IMR-90 (cell line): ENCODE measurements around the gene RCE1. TPM values are rescaled to one million over a fixed set of nuclear protein-coding genes. Genes with fewer than 3 reads are reported as not detected.

Experiments used
- ATAC-seq: fragments of 200-7000 bp; cut with Tn5 transposase; 2 replicates; pipeline ENCODE4 v1.9.1; 2020; ENCODE audit warnings: low read depth, mild to moderate bottlenecking, moderate library complexity
- BruUV-seq: library from RNA; stranded (reverse); fragments of 400-500 nt; replicated peaks from 2 replicates; lab custom pipeline; 2021; lab: Mats Ljungman, UMichigan
- CTCF ChIA-PET: fragments of 300-600 bp; formaldehyde crosslinking; extraction: SDS; loops from one replicate; lab custom pipeline; 2021; ENCODE audit warnings: antibody characterized with exemption; lab: Yijun Ruan, JAX
- POLR2A ChIA-PET: fragments of 300-600 bp; sonication (Branson Sonifier 250); formaldehyde crosslinking; loops from one replicate; lab custom pipeline; 2022; ENCODE audit warnings: antibody characterized with exemption; ENCODE audit not compliant: unreplicated experiment; lab: Charles Lee
- DNase-seq: peaks from one replicate; pipeline ENCODE4 v3.0.0; 2013
- H2AFZ ChIP-seq: replicated peaks from 2 replicates; pipeline ENCODE3; 2013; ENCODE audit warnings: low read length, mild to moderate bottlenecking; ENCODE audit not compliant: poor library complexity
- H2AK5ac ChIP-seq: 2 replicates; pipeline ENCODE4 v1.6.1; 2013; ENCODE audit warnings: low read depth, low read length, inconsistent platforms
- H2AK9ac ChIP-seq: replicated peaks from 2 replicates; pipeline ENCODE3; 2013; ENCODE audit warnings: mild to moderate bottlenecking, low read depth, low read length, moderate library complexity; ENCODE audit not compliant: poor library complexity
- H2BK120ac ChIP-seq: 2 replicates; pipeline ENCODE4 v1.6.1; 2013; ENCODE audit warnings: low read depth, low read length, inconsistent platforms
- H2BK15ac ChIP-seq: 3 replicates; pipeline ENCODE4 v1.6.1; 2013; ENCODE audit warnings: low read depth, low read length, inconsistent platforms
- H2BK20ac ChIP-seq: 2 replicates; pipeline ENCODE4 v1.6.1; 2013; ENCODE audit warnings: low read depth, mild to moderate bottlenecking, inconsistent platforms, low read length, moderate library complexity
- H2BK5ac ChIP-seq: 2 replicates; pipeline ENCODE4 v1.6.1; 2013; ENCODE audit warnings: mild to moderate bottlenecking, low read depth, low read length, inconsistent platforms; ENCODE audit not compliant: poor library complexity, severe bottlenecking
- H3K14ac ChIP-seq: replicated peaks from 2 replicates; pipeline ENCODE4 v1.6.1; 2013; ENCODE audit warnings: low read depth, low read length, inconsistent platforms
- H3K18ac ChIP-seq: 2 replicates; pipeline ENCODE4 v1.6.1; 2013; ENCODE audit warnings: low read depth, low read length, control low read depth
- H3K23ac ChIP-seq: 2 replicates; pipeline ENCODE4 v1.6.1; 2013; ENCODE audit warnings: low read depth, low read length, inconsistent platforms
- H3K27ac ChIP-seq: 2 replicates; pipeline ENCODE4 v1.5.1; 2013; ENCODE audit warnings: mild to moderate bottlenecking, control low read depth, low read length; ENCODE audit not compliant: insufficient read depth
- H3K27me3 ChIP-seq: 2 replicates; pipeline ENCODE4 v1.6.1; 2013; ENCODE audit warnings: low read length; ENCODE audit not compliant: control insufficient read depth, insufficient read depth
- H3K36me3 ChIP-seq: 2 replicates; pipeline ENCODE4 v1.6.1; 2013; ENCODE audit warnings: low read length, mixed read lengths; ENCODE audit not compliant: control insufficient read depth, insufficient read depth
- H3K4ac ChIP-seq: 2 replicates; pipeline ENCODE4 v1.6.1; 2013; ENCODE audit warnings: low read depth, low read length, inconsistent platforms
- H3K4me1 ChIP-seq: 2 replicates; pipeline ENCODE4 v1.6.1; 2013; ENCODE audit warnings: low read length, mixed read lengths; ENCODE audit not compliant: control insufficient read depth, insufficient read depth
- H3K4me2 ChIP-seq: 2 replicates; pipeline ENCODE4 v1.6.1; 2013; ENCODE audit warnings: low read depth, mild to moderate bottlenecking, control low read depth, low read length, moderate library complexity
- H3K4me3 ChIP-seq: 2 replicates; pipeline ENCODE4 v1.5.1; 2013; ENCODE audit warnings: low read depth, mild to moderate bottlenecking, control low read depth, low read length, moderate library complexity; ENCODE audit not compliant: insufficient read depth
- H3K56ac ChIP-seq: 2 replicates; pipeline ENCODE4 v1.6.1; 2013; ENCODE audit warnings: low read length, inconsistent platforms; ENCODE audit not compliant: insufficient read depth; ENCODE audit errors: extremely low read depth
- H3K79me1 ChIP-seq, 2 experiments: 2 replicates each; pipeline ENCODE4 v1.6.1; 2013; ENCODE audit warnings: low read length in 2 of 2, inconsistent platforms in 1 of 2, low read depth in 1 of 2
- H3K9ac ChIP-seq: 2 replicates; pipeline ENCODE4 v1.6.1; 2013; ENCODE audit warnings: low read depth, low read length, control low read depth
- H3K9me1 ChIP-seq: 2 replicates; pipeline ENCODE4 v1.6.1; 2013; ENCODE audit warnings: low read length, inconsistent platforms; ENCODE audit not compliant: insufficient read depth
- H3K9me3 ChIP-seq: 2 replicates; pipeline ENCODE4 v1.6.1; 2013; ENCODE audit warnings: low read length; ENCODE audit not compliant: control insufficient read depth, insufficient read depth
- H4K20me1 ChIP-seq: 2 replicates; pipeline ENCODE4 v1.6.1; 2013; ENCODE audit warnings: low read length, inconsistent platforms; ENCODE audit not compliant: insufficient read depth
- H4K5ac ChIP-seq: 2 replicates; pipeline ENCODE4 v1.6.1; 2013; ENCODE audit warnings: mild to moderate bottlenecking, low read depth, low read length, control low read depth
- H4K8ac ChIP-seq, 2 experiments: 2 replicates each; pipeline ENCODE4 v1.6.1; 2013; ENCODE audit warnings: low read depth in 2 of 2, low read length in 2 of 2, control low read depth in 1 of 2, inconsistent platforms in 1 of 2
- H4K91ac ChIP-seq: 2 replicates; pipeline ENCODE4 v1.6.1; 2013; ENCODE audit warnings: low read depth, low read length, inconsistent platforms; ENCODE audit not compliant: insufficient read depth
- BHLHE40 ChIP-seq: fragments of 150-350 bp; IDR thresholded peaks from 2 replicates; pipeline ENCODE4 v1.6.1; 2016; ENCODE audit warnings: mild to moderate bottlenecking, low read depth, low read length
- CEBPB ChIP-seq: IDR thresholded peaks from 2 replicates; pipeline ENCODE4 v1.6.1; 2012; ENCODE audit warnings: low read depth, low read length, improper control_type of control experiment
- CHD1 ChIP-seq: IDR thresholded peaks from 2 replicates; pipeline ENCODE4 v1.6.1; 2012; ENCODE audit warnings: low read depth, low read length, improper control_type of control experiment
- FOS ChIP-seq: fragments of 150-350 bp; IDR thresholded peaks from 2 replicates; pipeline ENCODE4 v1.6.1; 2016; ENCODE audit warnings: low read depth, low read length
- MAZ ChIP-seq: IDR thresholded peaks from 2 replicates; pipeline ENCODE4 v1.6.1; 2012; ENCODE audit warnings: low read depth, mild to moderate bottlenecking, low read length, improper control_type of control experiment, moderate library complexity, borderline replicate concordance
- MXI1 ChIP-seq: IDR thresholded peaks from 2 replicates; pipeline ENCODE4 v1.6.1; 2012; ENCODE audit warnings: low read depth, mild to moderate bottlenecking, low read length, moderate library complexity, borderline replicate concordance
- POLR2A ChIP-seq: IDR thresholded peaks from 2 replicates; pipeline ENCODE4 v1.6.1; 2012; ENCODE audit warnings: mild to moderate bottlenecking, low read depth, low read length
- RAD21 ChIP-seq: IDR thresholded peaks from 2 replicates; pipeline ENCODE4 v1.6.1; 2012; ENCODE audit warnings: low read length, improper control_type of control experiment
- RCOR1 ChIP-seq: IDR thresholded peaks from 2 replicates; pipeline ENCODE4 v1.6.1; 2012; ENCODE audit warnings: mild to moderate bottlenecking, low read length, improper control_type of control experiment; ENCODE audit not compliant: insufficient replicate concordance
- RFX5 ChIP-seq: IDR thresholded peaks from 2 replicates; pipeline ENCODE4 v1.8.0; 2012; ENCODE audit warnings: low read depth, mild to moderate bottlenecking, low read length, moderate library complexity
- SMC3 ChIP-seq: fragments of 150-350 bp; IDR thresholded peaks from 2 replicates; pipeline ENCODE4 v1.6.1; 2016; ENCODE audit warnings: low read depth, mild to moderate bottlenecking, antibody characterized with exemption, low read length, moderate library complexity
- WGBS, 2 experiments: methylation state at CpG; one replicate each; pipeline versions ENCODE4 v1.1.5 to v1.1.7; 2013; ENCODE audit warnings: missing lambda C conversion rate in 2 of 2; ENCODE audit not compliant: insufficient read length in 1 of 2; ENCODE audit errors: extremely low coverage in 2 of 2; 5-methylcytosine and 5-hydroxymethylcytosine counted together
- dilution Hi-C: fragments of 300-500 bp; cut with HindIII; formaldehyde crosslinking; loops from one replicate; pipeline ENCODE4 v1.14.3; 2018; ENCODE audit warnings: low sequenced_read_pairs; ENCODE audit not compliant: unreplicated experiment
- in situ Hi-C: fragments of 300-500 bp; cut with MboI; formaldehyde crosslinking; loops from 3 replicates; pipeline ENCODE4 v1.14.3; 2019; ENCODE audit warnings: low sequenced_read_pairs, inconsistent platforms, mixed read lengths
- intact Hi-C: fragments of 100-400 bp; cut with micrococcal nuclease; formaldehyde crosslinking; loops from 2 replicates; pipeline ENCODE4 v1.10.0; 2022
- polyA plus RNA-seq, 3 experiments: library from polyadenylated mRNA; depleted of rRNA; stranded (reverse); fragments of >200 nt; gene quantifications; 2 replicates each; pipeline ENCODE4 v1.2.3, GENCODE V29; 2012; ENCODE audit warnings: low replicate concordance in 1 of 3
- total RNA-seq: library from RNA; depleted of rRNA; stranded (reverse); fragments of >200 nt; gene quantifications from 2 replicates; pipeline ENCODE4 v1.2.3, GENCODE V29; 2012
- TF ChIP-seq, protein P1 (sequence below): conservative IDR thresholded peaks from 2 replicates; pipeline ENCODE4 v1.5.1; 2012; ENCODE audit warnings: mild to moderate bottlenecking, low read depth, low read length, improper control_type of control experiment

RCE1 gene
- total and polyA plus RNA-seq, 2 of the 4 experiments (the other 2 are of a cell fraction): 6.6 to 19.4 TPM

DNA sequence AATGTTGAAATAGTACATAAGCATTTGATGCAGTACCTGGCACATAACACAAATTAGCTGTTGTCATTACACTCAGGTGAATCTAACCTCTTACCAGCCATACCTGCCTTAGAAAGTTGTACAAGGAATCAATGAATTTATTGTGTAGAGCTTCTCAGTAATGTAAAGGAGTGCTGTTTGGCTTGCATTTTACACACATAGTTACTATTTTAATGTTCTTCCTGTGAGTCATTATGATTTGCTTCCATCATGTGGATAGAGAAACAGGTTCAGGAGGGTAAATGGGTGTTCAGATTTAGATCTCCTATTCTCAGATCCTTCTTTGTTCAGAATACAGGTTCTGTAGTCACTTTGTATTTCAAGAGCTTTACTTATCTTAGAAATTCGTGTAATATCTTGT is 27.6 kb upstream of the RCE1 start:
- H3K27ac ChIP-seq: no peak overlapping the region
- H2BK120ac ChIP-seq: no peak overlapping the region
- BruUV-seq: no TSS peak
- no peak overlapping the region for H2BK20ac ChIP-seq
- no peaks in the 10 kb centered on the region for H3K79me1 ChIP-seq
- TF ChIP-seq, protein P1, sequence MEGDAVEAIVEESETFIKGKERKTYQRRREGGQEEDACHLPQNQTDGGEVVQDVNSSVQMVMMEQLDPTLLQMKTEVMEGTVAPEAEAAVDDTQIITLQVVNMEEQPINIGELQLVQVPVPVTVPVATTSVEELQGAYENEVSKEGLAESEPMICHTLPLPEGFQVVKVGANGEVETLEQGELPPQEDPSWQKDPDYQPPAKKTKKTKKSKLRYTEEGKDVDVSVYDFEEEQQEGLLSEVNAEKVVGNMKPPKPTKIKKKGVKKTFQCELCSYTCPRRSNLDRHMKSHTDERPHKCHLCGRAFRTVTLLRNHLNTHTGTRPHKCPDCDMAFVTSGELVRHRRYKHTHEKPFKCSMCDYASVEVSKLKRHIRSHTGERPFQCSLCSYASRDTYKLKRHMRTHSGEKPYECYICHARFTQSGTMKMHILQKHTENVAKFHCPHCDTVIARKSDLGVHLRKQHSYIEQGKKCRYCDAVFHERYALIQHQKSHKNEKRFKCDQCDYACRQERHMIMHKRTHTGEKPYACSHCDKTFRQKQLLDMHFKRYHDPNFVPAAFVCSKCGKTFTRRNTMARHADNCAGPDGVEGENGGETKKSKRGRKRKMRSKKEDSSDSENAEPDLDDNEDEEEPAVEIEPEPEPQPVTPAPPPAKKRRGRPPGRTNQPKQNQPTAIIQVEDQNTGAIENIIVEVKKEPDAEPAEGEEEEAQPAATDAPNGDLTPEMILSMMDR: no peak
- TF ChIP-seq POLR2A (no peak), SMC3 (no peak), MXI1 (no peak), MAZ (no peak), CHD1 (no peak), RCOR1 (no peak), BHLHE40 (no peak), FOS (no peak), RAD21 (no peak), CEBPB (no peak), RFX5 (no peak)
- H3K18ac ChIP-seq: no peak overlapping the region
- dilution Hi-C loops: no loop called here
- no peak overlapping the region for H2AK5ac ChIP-seq
- H3K4me2 ChIP-seq: no peak overlapping the region
- no peak overlapping the region for H3K9ac ChIP-seq
- H3K14ac ChIP-seq: no peak overlapping the region
- no peak overlapping the region for H3K4ac ChIP-seq
- no peak overlapping the region for H2BK5ac ChIP-seq
- H4K91ac ChIP-seq: no peak overlapping the region
- no peak overlapping the region for H3K23ac ChIP-seq
- peak; percentile 49 for ATAC-seq
- H3K36me3 ChIP-seq: no peaks in the 10 kb centered on the region
- H3K56ac ChIP-seq: no peak overlapping the region
- ChIA-PET POLR2A (interaction anchor here (0.5 kb wide), 1 partner anchor 23 kb away, joined by 3 read pairs; no protein-coding TSS in a partner anchor), CTCF (no interaction called here)
- H3K27me3 ChIP-seq: no peaks in the 10 kb centered on the region
- in situ Hi-C loops: no loop called here
- H3K9me1 ChIP-seq: no peaks in the 10 kb centered on the region
- H4K20me1 ChIP-seq: no peaks in the 10 kb centered on the region
- intact Hi-C loops: loop anchor here (5.0 to 10.0 kb wide), 3 partner anchors 33 to 88 kb away; partner anchors contain the start of gene SPTBN2
- peaks cover 2% of the 10 kb centered on the region; the same call in 1 of the 2 replicates for H3K4me1 ChIP-seq
- H2AFZ ChIP-seq: no peak overlapping the region
- no peak overlapping the region for H2BK15ac ChIP-seq
- H2AK9ac ChIP-seq: no peak overlapping the region
- no CpG with 5 or more reads among the region's 1 CpG for WGBS, 2 experiments
- H3K4me3 ChIP-seq: no peak overlapping the region
- H4K5ac ChIP-seq: no peak overlapping the region
- DNase-seq: peak; percentile 43
- H3K9me3 ChIP-seq: no peaks in the 10 kb centered on the region
- H4K8ac ChIP-seq: no peak overlapping the region
